DND-41 (cell line): ENCODE measurements around the gene SLC35F3.
A peak's percentile ranks its signal among the peaks of the same experiment; 100 is the strongest.
"Not testable (repeated sequence)": the region's sequence is repeated elsewhere in the genome, so short reads cannot be mapped to it uniquely, and the experiment has no call there.

Experiments
- ATAC-seq: fragments of 200-7000 bp; cut with Tn5 transposase; 3 replicates; pipeline ENCODE4 v1.9.1; 2021; ENCODE audit warnings: low read depth; ENCODE audit not compliant: insufficient read depth
- DNase-seq: peaks from one replicate; pipeline ENCODE4 v3.0.0-alpha.2; 2020
- H2AFZ ChIP-seq: 2 replicates; pipeline ENCODE4 v1.6.0; 2012; ENCODE audit warnings: low read depth, low read length
- H3K27ac ChIP-seq: 2 replicates; pipeline ENCODE4 v1.5.1; 2012; ENCODE audit warnings: low read length, inconsistent platforms
- H3K27me3 ChIP-seq: fragments of 200-600 bp; sonication (generic); 2 replicates; pipeline ENCODE4 v1.6.0; 2012; ENCODE audit warnings: low read length, mild to moderate bottlenecking, inconsistent platforms; ENCODE audit not compliant: insufficient read depth, poor library complexity
- H3K36me3 ChIP-seq: 2 replicates; pipeline ENCODE4 v1.5.1; 2012; ENCODE audit warnings: low read length, inconsistent platforms; ENCODE audit not compliant: insufficient read depth
- H3K4me1 ChIP-seq: 2 replicates; pipeline ENCODE4 v1.5.1; 2012; ENCODE audit warnings: mild to moderate bottlenecking, low read length; ENCODE audit not compliant: insufficient read depth
- H3K4me2 ChIP-seq: 2 replicates; pipeline ENCODE4 v1.6.0; 2012; ENCODE audit warnings: mild to moderate bottlenecking, moderate library complexity, low read length, inconsistent platforms; ENCODE audit not compliant: insufficient read depth
- H3K4me3 ChIP-seq, 2 experiments: fragments of 200-600 bp in 1 of 2; shearing (Covaris generic) in 1 of 2; 2 replicates each; pipeline ENCODE4 v1.5.1; 2012 to 2016; ENCODE audit warnings: inconsistent platforms in 2 of 2, low read length in 2 of 2, mild to moderate bottlenecking in 2 of 2, low read depth in 1 of 2, moderate library complexity in 1 of 2
- H3K79me2 ChIP-seq: 2 replicates; pipeline ENCODE4 v1.6.0; 2012; ENCODE audit warnings: low read length, inconsistent platforms; ENCODE audit not compliant: insufficient read depth
- H3K9ac ChIP-seq: 2 replicates; pipeline ENCODE4 v1.6.0; 2012; ENCODE audit warnings: low read depth, mild to moderate bottlenecking, inconsistent platforms, low read length, moderate library complexity
- H3K9me3 ChIP-seq: 2 replicates; pipeline ENCODE4 v1.5.1; 2012; ENCODE audit warnings: low read length, moderate library complexity, mild to moderate bottlenecking, inconsistent platforms; ENCODE audit not compliant: insufficient read depth, severe bottlenecking
- H4K20me1 ChIP-seq: 2 replicates; pipeline ENCODE4 v1.6.0; 2012; ENCODE audit warnings: low read length; ENCODE audit not compliant: insufficient read depth
- CTCF ChIP-seq: IDR thresholded peaks from 2 replicates; pipeline ENCODE4 v1.5.1; 2012; ENCODE audit warnings: borderline replicate concordance, low read length, moderate library complexity, mild to moderate bottlenecking; ENCODE audit not compliant: poor library complexity, severe bottlenecking; ENCODE audit errors: extremely low read depth
- EZH2 ChIP-seq: IDR thresholded peaks from 3 replicates; pipeline ENCODE4 v1.6.1; 2012; ENCODE audit warnings: borderline replicate concordance, low read depth, mild to moderate bottlenecking, moderate library complexity, low read length, inconsistent platforms; ENCODE audit not compliant: severe bottlenecking

SLC35F3 gene

GRCh38 chr1:234150892-234151291 is 246.4 kb downstream of the SLC35F3 start:
- Histone ChIP-seq H3K79me2 (no peaks in the 10 kb centered on the region), H3K27me3 (no peaks in the 10 kb centered on the region), H3K9me3 (peaks cover 12% of the 10 kb centered on the region), H4K20me1 (no peaks in the 10 kb centered on the region), H3K4me1 (peaks cover 11% of the 10 kb centered on the region), H3K27ac (no peak overlapping the region), H3K36me3 (no peaks in the 10 kb centered on the region), H2AFZ (no peak overlapping the region), H3K4me2 (no peak overlapping the region), H3K4me3 (no peak overlapping the region), H3K9ac (no peak overlapping the region)
- ATAC-seq (no peak), DNase-seq (no peak)
- TF ChIP-seq EZH2 (no peak), CTCF (no peak)

GRCh38 chr1:234152344-234152743 is 247.9 kb downstream of the SLC35F3 start:
- H3K27ac ChIP-seq, H3K79me2 ChIP-seq, H3K36me3 ChIP-seq: not testable (repeated sequence)

GRCh38 chr1:234154320-234155251 is 250.1 kb downstream of the SLC35F3 start:
- Histone ChIP-seq H3K9me3 (no peaks in the 10 kb centered on the region), H3K9ac (no peak overlapping the region; the same call in 1 of the 2 replicates), H4K20me1 (no peaks in the 10 kb centered on the region), H3K4me3 (no peak overlapping the region), H3K36me3 (no peaks in the 10 kb centered on the region), H3K4me2 (0 out of 2 replicates have a peak overlapping the region, but pooled peaks have one; percentile 25), H3K79me2 (no peaks in the 10 kb centered on the region), H2AFZ (peak overlapping the region; percentile 35), H3K27me3 (no peaks in the 10 kb centered on the region), H3K4me1 (peaks cover 17% of the 10 kb centered on the region), H3K27ac (peak overlapping the region; percentile 53)
- ATAC-seq (peak; percentile 94), DNase-seq (peak; percentile 62)
- TF ChIP-seq CTCF = peak; percentile 95
- no peak for TF ChIP-seq EZH2

More at GRCh38 chr1:234152344-234152743, 247.9 kb downstream of the SLC35F3 start:
- not testable (repeated sequence) for H2AFZ ChIP-seq, H3K4me3 ChIP-seq, H3K9me3 ChIP-seq, H3K9ac ChIP-seq, DNase-seq, H3K27me3 ChIP-seq, H4K20me1 ChIP-seq, H3K4me2 ChIP-seq, ATAC-seq
- peaks cover 11% of the 10 kb centered on the region for H3K4me1 ChIP-seq

- H3K79me2 ChIP-seq = no peaks in the 10 kb centered on the region
- no peaks in the 10 kb centered on the region for H3K9me3 ChIP-seq
- H2AFZ ChIP-seq = no peak overlapping the region
- H3K36me3 ChIP-seq = no peaks in the 10 kb centered on the region
- TF ChIP-seq CTCF = no peak
- TF ChIP-seq EZH2 = no peak
- no peak overlapping the region for H3K4me2 ChIP-seq
- no peaks in the 10 kb centered on the region for H4K20me1 ChIP-seq
- H3K4me3 ChIP-seq = no peak overlapping the region
- H3K27ac ChIP-seq = peak overlapping the region; percentile 71
- DNase-seq = no peak
- peaks cover 51% of the 10 kb centered on the region for H3K4me1 ChIP-seq
- no peak for ATAC-seq
- H3K9ac ChIP-seq = no peak overlapping the region
- H3K27me3 ChIP-seq = no peaks in the 10 kb centered on the region
Observed at GRCh38 chr1:234162661-234163060, 258.2 kb downstream of the SLC35F3 start.
